Fibroblast of skin of right quadriceps (primary cell): Measurements from ENCODE around the gene CCDC195.

Experiments
- DNase-seq: peaks from one replicate; pipeline ENCODE4 v3.0.0-alpha.2; 2013

CCDC195 gene

GRCh38 chr2:224716201-224716600 is at the start of gene CCDC195:
TSS of gene CCDC195 (minus strand) at chr2:224716365. CDS start at chr2:224716365, 0 bp downstream.
- no peak for DNase-seq

- DNase-seq = no peak
Observed at GRCh38 chr2:224764565-224765236, 48.5 kb upstream of the CCDC195 start.

- DNase-seq = no peak
Observed at GRCh38 chr2:224757934-224758548, 41.9 kb upstream of the CCDC195 start.

- DNase-seq = peak; percentile 83
Observed at GRCh38 chr2:224753743-224754540, 37.8 kb upstream of the CCDC195 start.

GRCh38 chr2:224751996-224752698 is 36.0 kb upstream of the CCDC195 start:
- no peak for DNase-seq

GRCh38 chr2:224749136-224749535 is 33.0 kb upstream of the CCDC195 start:
- no peak for DNase-seq

GRCh38 chr2:224747765-224748164 is 31.6 kb upstream of the CCDC195 start:
- no peak for DNase-seq

GRCh38 chr2:224736227-224736626 is 20.1 kb upstream of the CCDC195 start:
- no peak for DNase-seq

GRCh38 chr2:224734949-224735348 is 18.8 kb upstream of the CCDC195 start:
- no peak for DNase-seq

GRCh38 chr2:224731665-224732064 is 15.5 kb upstream of the CCDC195 start:
- no peak for DNase-seq

- no peak for DNase-seq
Observed at GRCh38 chr2:224729435-224729834, 13.3 kb upstream of the CCDC195 start.

- DNase-seq = no peak
Observed at GRCh38 chr2:224724331-224724730, 8.2 kb upstream of the CCDC195 start.

GRCh38 chr2:224723586-224724217 is 7.5 kb upstream of the CCDC195 start:
- DNase-seq = peak; percentile 75

- DNase-seq = no peak
Observed at GRCh38 chr2:224722770-224723169, 6.6 kb upstream of the CCDC195 start.

- peak; percentile 67 for DNase-seq
Observed at GRCh38 chr2:224722250-224722649, 6.1 kb upstream of the CCDC195 start.

GRCh38 chr2:224716921-224717320 is 756 bp upstream of the CCDC195 start:
- DNase-seq = no peak

GRCh38 chr2:224711859-224712665 is 4.1 kb downstream of the CCDC195 start:
- peak; percentile 28 for DNase-seq

- no peak for DNase-seq
Observed at GRCh38 chr2:224711381-224711780, 4.8 kb downstream of the CCDC195 start.

GRCh38 chr2:224709301-224709700 is 6.9 kb downstream of the CCDC195 start:
- no peak for DNase-seq

GRCh38 chr2:224694502-224694901 is 21.7 kb downstream of the CCDC195 start:
- no peak for DNase-seq

GRCh38 chr2:224691563-224691962 is 24.6 kb downstream of the CCDC195 start:
- DNase-seq = no peak

- no peak for DNase-seq
Observed at GRCh38 chr2:224690868-224691267, 25.3 kb downstream of the CCDC195 start.
